ENCODE measurements around the gene TAL2.
"Not testable (repeated sequence)": the region's sequence is repeated elsewhere in the genome, so short reads cannot be mapped to it uniquely, and the experiment has no call there.

TAL2 gene

DNA sequence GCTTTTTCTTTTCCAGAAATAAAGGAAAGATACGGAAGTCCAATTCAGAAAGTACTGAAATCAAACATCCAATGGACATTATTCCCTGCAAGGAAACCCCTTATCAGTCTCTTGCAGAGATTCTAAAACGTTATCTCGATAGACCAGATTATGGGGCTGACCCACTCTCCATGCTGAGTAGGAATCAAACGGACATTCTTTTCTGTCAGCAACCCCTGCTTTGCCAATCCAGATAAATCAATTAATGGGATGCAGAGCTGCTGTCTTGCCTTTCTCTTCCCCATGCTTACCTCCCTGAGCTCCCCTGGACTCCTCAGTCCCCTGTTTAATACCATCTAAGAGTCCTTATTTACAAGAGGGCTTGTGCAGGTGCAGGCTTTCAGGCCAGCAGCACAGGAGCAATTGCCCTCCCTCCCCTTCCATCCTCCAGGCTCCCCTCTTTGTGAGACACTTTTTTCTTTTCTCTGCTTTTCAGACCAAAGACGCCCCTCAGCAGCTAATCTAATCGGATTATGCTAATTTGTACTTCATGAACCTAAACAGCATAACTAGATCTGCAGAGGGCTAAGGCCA is 14.2 kb downstream of the TAL2 start:
- no peak for DNase-seq (ENCODE audit: low spot score)

DNA sequence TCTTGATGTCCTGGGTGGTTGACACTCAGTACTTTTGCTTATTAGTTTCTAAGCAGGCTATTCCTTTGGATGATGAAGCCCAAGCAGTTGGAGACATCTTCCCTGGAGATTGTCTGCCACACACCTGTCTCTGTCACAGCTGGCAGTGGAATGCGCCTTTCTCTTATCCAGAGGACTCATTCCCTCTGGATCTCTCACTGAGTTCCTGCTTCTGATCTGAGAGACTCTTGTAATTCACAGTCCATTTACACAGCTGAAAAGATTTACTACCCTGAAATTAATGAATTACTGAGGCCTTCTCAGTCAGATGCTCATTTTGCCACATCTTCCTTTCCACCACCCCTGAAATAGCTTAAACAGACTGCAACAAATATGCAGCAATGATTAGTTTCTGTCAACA is 15.9 kb downstream of the TAL2 start:
- no peak for DNase-seq (ENCODE audit: low spot score)

DNA sequence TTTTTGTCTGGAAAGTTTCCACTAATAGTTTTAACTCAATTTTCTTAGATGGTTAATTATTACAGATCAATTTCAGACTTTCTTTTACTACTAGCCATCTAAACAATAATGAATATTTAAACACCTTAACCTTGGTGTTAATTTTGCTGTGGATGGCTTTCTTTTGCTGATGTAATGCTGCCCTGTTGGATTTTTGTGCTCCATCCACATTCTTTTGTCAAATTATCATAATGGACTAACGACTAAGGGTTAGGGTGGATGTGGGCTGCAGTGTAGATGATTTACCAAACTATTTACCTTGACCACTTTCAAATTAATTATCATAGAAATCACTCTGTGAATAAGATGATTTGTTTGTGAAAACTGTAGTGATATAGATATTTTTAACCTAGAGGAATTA is 16.5 kb downstream of the TAL2 start:
- no peak for DNase-seq (ENCODE audit: low spot score)

- DNase-seq (ENCODE audit: low spot score): no peak
Measured at GRCh38 chr9:105679257-105680022, 17.2 kb downstream of the TAL2 start.

GRCh38 chr9:105681313-105681712 is 19.1 kb downstream of the TAL2 start:
- no peak for DNase-seq (ENCODE audit: low spot score)

DNA sequence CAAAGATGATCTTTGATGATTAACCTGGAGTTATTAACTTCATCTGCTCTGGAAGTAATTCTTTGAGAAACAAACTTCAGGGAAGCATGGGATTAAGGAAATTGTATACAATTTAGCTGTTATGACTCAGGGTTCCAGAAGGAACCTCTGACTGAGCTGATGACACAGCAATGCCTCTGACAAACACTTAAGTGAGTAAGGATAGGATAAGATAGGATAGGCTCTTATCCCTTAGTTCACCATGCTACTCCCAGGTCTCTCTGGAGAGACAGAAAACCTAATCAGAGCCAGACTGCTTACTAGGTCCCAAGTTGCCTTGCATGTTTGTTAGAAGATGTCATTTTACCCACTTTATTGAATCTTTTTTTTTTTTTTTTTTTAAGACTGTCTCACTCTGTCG is 19.5 kb downstream of the TAL2 start:
- DNase-seq (ENCODE audit: low spot score): no peak

GRCh38 chr9:105683688-105684275 is 21.5 kb downstream of the TAL2 start:
- DNase-seq (ENCODE audit: low spot score): no peak

- DNase-seq (ENCODE audit: low spot score): no peak
Measured at GRCh38 chr9:105686936-105687335, 24.7 kb downstream of the TAL2 start.

- DNase-seq (ENCODE audit: low spot score): no peak
Measured at GRCh38 chr9:105690742-105691141, 28.5 kb downstream of the TAL2 start.

GRCh38 chr9:105693435-105694189 is 31.4 kb downstream of the TAL2 start:
- DNase-seq (ENCODE audit: low spot score): peak; percentile 7

GRCh38 chr9:105694190-105694847 is 32.1 kb downstream of the TAL2 start, which contains the start of gene TMEM38B:
Gene TMEM38B (plus strand): TSS chr9:105694541. CDS start chr9:105694661, 120 bp downstream.
- DNase-seq (ENCODE audit: low spot score): peak; percentile 84

GRCh38 chr9:105694848-105695581 is 32.8 kb downstream of the TAL2 start:
- peak; percentile 55 for DNase-seq (ENCODE audit: low spot score)

GRCh38 chr9:105696219-105696793 is 34.0 kb downstream of the TAL2 start:
- no peak for DNase-seq (ENCODE audit: low spot score)

GRCh38 chr9:105697871-105698270 is 35.6 kb downstream of the TAL2 start:
- DNase-seq (ENCODE audit: low spot score): no peak

DNA sequence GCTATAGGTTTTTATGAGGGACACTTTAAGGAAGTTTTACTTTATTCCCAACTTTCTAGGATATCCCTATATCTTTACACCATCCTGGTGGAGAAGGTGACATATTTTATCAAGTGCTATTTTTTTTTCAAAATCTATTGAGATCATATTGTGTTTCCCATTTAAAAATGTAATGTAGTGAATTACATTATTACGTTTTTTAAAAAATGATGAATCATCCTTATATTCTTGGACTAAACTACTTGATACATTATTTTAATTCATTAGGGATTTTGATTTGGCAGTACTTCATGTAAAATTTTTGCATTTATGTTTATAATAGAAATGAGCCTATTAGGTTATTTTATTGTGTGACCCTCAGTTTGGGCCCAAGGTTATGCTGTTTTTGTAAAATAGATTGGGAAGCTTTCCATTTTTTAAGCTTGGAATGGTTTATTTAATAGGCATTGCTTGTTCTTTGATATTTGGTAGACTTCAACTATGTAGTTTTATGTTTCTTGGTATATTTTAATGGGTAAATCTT is 36.2 kb downstream of the TAL2 start:
- DNase-seq (ENCODE audit: low spot score): no peak

DNA sequence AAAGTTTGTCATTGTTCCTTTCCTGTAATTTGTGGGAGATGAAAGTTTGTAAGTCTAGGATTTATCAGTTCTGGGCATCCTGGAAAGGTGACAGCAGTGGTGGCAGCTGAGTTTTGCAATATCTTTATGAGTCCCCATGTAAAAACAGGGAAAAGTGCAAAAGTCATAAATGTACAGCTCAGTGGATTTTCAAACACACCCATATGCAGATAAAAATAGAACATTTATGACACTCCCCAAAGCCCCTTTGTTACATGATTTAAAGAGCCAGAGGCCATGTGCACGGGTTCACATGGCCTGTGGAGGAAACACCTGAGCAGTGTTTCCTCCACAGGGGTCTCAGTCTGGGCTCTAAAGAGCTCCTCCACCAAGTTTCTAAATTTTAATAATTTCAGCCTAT is 38.4 kb downstream of the TAL2 start:
- no peak for DNase-seq (ENCODE audit: low spot score)

DNA sequence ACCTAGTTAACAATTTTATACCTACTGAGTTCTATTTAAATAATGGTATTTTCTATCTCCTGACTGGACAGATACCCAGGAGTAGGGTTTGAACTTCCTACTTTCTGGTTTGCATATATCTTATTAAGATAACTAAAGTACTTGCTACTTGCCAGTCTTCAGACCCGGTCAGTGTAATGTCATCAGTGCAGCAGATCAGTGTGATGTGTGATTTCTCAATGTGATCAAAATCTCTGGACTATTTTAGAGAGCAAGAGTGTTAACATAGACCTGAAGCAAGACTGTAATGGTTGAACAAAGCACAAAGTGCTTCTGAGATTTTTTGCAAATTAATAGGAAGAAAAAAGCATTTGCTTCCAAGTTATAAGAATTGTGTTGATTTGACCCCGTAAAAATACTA is 38.9 kb downstream of the TAL2 start:
- DNase-seq (ENCODE audit: low spot score): no peak

- DNase-seq (ENCODE audit: low spot score): no peak
Measured at GRCh38 chr9:105702207-105702606, 40.0 kb downstream of the TAL2 start.

DNA sequence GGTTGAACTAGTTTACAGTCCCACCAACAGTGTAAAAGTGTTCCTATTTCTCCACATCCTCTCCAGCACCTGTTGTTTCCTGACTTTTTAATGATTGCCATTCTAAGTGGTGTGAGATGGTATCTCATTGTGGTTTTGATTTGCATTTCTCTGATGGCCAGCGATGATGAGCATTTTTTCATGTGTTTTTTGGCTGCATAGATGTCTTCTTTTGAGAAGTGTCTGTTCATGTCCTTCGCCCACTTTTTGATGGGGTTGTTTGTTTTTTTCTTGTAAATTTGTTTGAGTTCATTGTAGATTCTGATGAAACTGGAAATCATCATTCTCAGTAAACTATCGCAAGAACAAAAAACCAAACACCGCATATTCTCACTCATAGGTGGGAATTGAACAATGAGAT is 41.4 kb downstream of the TAL2 start:
- DNase-seq (ENCODE audit: low spot score): not testable (repeated sequence)

DNA sequence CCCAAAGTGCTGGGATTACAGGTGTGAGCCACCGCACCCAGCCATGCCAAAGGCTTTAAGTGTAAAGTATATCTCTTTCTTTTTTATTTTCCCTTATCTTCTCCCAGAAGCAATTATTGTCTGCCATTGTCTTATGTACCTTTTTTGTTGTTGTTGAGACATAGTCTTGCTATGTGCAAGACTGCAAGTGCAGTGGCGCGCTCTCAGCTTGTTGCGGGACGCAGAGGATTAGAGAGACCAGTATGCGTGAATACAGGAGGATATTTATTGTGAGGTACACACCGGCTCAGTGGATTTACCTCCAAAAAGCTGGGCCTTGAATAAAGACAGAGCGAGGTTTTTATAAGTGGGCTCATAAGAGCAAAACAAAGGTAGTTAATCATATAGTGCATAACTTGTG is 43.9 kb downstream of the TAL2 start:
- DNase-seq (ENCODE audit: low spot score): no peak

- no peak for DNase-seq (ENCODE audit: low spot score)
Measured at GRCh38 chr9:105708405-105708804, 46.1 kb downstream of the TAL2 start.

All from putamen (tissue), 1 donor.